Measurements from ENCODE around the gene OTX2. TPM values are rescaled to one million over a fixed set of nuclear protein-coding genes. Genes with fewer than 3 reads are reported as not detected.

OTX2 gene
- total RNA-seq, 2 experiments from 2014 or later = not detected

DNA sequence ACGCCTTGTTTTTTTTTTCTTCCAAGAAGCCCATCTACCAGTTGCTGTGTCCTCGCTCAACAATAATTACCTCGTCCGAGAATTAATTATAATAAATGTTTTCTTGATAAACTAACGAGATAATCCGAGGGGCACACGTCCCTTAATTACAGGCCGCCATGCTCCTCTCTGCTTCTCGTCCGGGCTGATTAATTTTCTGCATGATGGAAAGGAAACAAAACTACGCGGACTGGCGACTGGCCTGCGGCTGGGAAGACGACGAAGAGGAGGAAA lies 2.2 kb downstream of the OTX2 start:
- intact Hi-C loops (cut with DNase I, micrococcal nuclease) = no loop called here
- Histone ChIP-seq H3K9me3 (ENCODE audit: control insufficient read depth in 1 of 2, insufficient read depth in 1 of 2, low read length in 2 of 2) (peaks cover 12 to 51% of the 10 kb centered on the region in 2 experiments), H3K27me3 (ENCODE audit: control insufficient read depth in 1 of 2, insufficient read depth in 2 of 2, low read length in 2 of 2) (peaks cover 84 to 95% of the 10 kb centered on the region in 2 experiments), H3K4me3 (ENCODE audit: low read length) (no peak overlapping the region), H3K36me3 (ENCODE audit: insufficient read depth, low read length) (no peaks in the 10 kb centered on the region), H3K4me1 (ENCODE audit: insufficient read depth, low read length) (peaks cover 5% of the 10 kb centered on the region), H3K27ac (ENCODE audit: low read depth in 1 of 2, low read length in 2 of 2) (no peak overlapping the region)
- Mint-ChIP-seq H3K36me3 (ENCODE audit: low read depth) (no peaks in the 10 kb centered on the region), H3K4me3 (no peak overlapping the region), H3K27ac (no peak overlapping the region), H3K4me1 (ENCODE audit: low read depth) (peaks cover 37% of the 10 kb centered on the region), H3K27me3 (peaks cover 86% of the 10 kb centered on the region), H3K9me3 (peaks cover 6% of the 10 kb centered on the region)
- ChIA-PET CTCF (no interaction called here), POLR2A (no interaction called here)
- TF ChIP-seq, protein P1, sequence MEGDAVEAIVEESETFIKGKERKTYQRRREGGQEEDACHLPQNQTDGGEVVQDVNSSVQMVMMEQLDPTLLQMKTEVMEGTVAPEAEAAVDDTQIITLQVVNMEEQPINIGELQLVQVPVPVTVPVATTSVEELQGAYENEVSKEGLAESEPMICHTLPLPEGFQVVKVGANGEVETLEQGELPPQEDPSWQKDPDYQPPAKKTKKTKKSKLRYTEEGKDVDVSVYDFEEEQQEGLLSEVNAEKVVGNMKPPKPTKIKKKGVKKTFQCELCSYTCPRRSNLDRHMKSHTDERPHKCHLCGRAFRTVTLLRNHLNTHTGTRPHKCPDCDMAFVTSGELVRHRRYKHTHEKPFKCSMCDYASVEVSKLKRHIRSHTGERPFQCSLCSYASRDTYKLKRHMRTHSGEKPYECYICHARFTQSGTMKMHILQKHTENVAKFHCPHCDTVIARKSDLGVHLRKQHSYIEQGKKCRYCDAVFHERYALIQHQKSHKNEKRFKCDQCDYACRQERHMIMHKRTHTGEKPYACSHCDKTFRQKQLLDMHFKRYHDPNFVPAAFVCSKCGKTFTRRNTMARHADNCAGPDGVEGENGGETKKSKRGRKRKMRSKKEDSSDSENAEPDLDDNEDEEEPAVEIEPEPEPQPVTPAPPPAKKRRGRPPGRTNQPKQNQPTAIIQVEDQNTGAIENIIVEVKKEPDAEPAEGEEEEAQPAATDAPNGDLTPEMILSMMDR (IDR thresholded peaks at IDR 0.05) = no peak
- ATAC-seq (ENCODE audit: poor library complexity) (no peak), DNase-seq (no peak)

- ChIA-PET CTCF (no interaction called here), POLR2A (no interaction called here)
- Mint-ChIP-seq H3K36me3 (ENCODE audit: low read depth) (no peaks in the 10 kb centered on the region), H3K27me3 (peaks cover 86% of the 10 kb centered on the region), H3K4me3 (no peak overlapping the region), H3K9me3 (peaks cover 6% of the 10 kb centered on the region), H3K4me1 (ENCODE audit: low read depth) (peaks cover 37% of the 10 kb centered on the region), H3K27ac (no peak overlapping the region)
- H3K27ac ChIP-seq (ENCODE audit: low read depth in 1 of 2, low read length in 2 of 2) = no peak overlapping the region
- H3K4me3 ChIP-seq (ENCODE audit: low read length) = no peak overlapping the region
- H3K36me3 ChIP-seq (ENCODE audit: insufficient read depth, low read length) = no peaks in the 10 kb centered on the region
- peaks cover 17 to 48% of the 10 kb centered on the region in 2 experiments for H3K9me3 ChIP-seq (ENCODE audit: control insufficient read depth in 1 of 2, insufficient read depth in 1 of 2, low read length in 2 of 2)
- DNase-seq (no peak), ATAC-seq (ENCODE audit: poor library complexity) (no peak)
- TF ChIP-seq, protein P1 (IDR thresholded peaks at IDR 0.05) = no peak
- peaks cover 82 to 95% of the 10 kb centered on the region in 2 experiments for H3K27me3 ChIP-seq (ENCODE audit: control insufficient read depth in 1 of 2, insufficient read depth in 2 of 2, low read length in 2 of 2)
- H3K4me1 ChIP-seq (ENCODE audit: insufficient read depth, low read length) = peaks cover 5% of the 10 kb centered on the region
- intact Hi-C loops (cut with DNase I, micrococcal nuclease) = no loop called here
These were observed 2.7 kb downstream of the OTX2 start for GRCh38 chr14:56807386-56808109.

DNA sequence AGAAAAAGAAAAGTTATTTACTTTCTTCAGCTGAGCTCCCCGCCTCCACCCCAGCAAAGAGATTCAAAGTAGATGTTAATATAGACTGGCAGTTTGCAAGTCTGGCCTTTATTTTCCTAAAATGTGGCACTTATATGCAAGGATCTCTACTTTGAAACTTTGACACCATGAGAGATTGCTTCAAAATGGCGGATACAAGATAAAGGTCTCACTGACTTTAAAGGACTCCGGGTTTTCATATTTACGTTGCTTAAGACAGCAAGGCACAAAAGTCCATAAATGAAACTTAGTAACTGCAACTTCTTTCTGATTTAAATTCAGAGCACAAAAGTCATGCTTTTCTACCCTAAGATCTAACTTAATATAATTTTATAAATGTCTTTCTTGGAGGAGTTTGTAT lies 3.5 kb downstream of the OTX2 start:
- Histone ChIP-seq H3K9me3 (ENCODE audit: control insufficient read depth in 1 of 2, insufficient read depth in 1 of 2, low read length in 2 of 2) (peaks cover 19 to 41% of the 10 kb centered on the region in 2 experiments), H3K4me1 (ENCODE audit: insufficient read depth, low read length) (peaks cover 5% of the 10 kb centered on the region), H3K27ac (ENCODE audit: low read depth in 1 of 2, low read length in 2 of 2) (no peak overlapping the region), H3K4me3 (ENCODE audit: low read length) (no peak overlapping the region), H3K36me3 (ENCODE audit: insufficient read depth, low read length) (no peaks in the 10 kb centered on the region), H3K27me3 (ENCODE audit: control insufficient read depth in 1 of 2, insufficient read depth in 2 of 2, low read length in 2 of 2) (peaks cover 82 to 96% of the 10 kb centered on the region in 2 experiments)
- H3K36me3 Mint-ChIP-seq (ENCODE audit: low read depth) = no peaks in the 10 kb centered on the region
- no peak overlapping the region for H3K27ac Mint-ChIP-seq
- ChIA-PET CTCF (no interaction called here), POLR2A (no interaction called here)
- H3K4me3 Mint-ChIP-seq = no peak overlapping the region
- peaks cover 89% of the 10 kb centered on the region for H3K27me3 Mint-ChIP-seq
- DNase-seq = no peak
- peaks cover 6% of the 10 kb centered on the region for H3K9me3 Mint-ChIP-seq
- intact Hi-C loops (cut with DNase I, micrococcal nuclease) = no loop called here
- TF ChIP-seq, protein P1 (IDR thresholded peaks at IDR 0.05) = no peak
- ATAC-seq (ENCODE audit: poor library complexity) = no peak
- H3K4me1 Mint-ChIP-seq (ENCODE audit: low read depth) = peaks cover 37% of the 10 kb centered on the region
